ENCODE data around the gene RSBN1.

GRCh38 chr1:113745425-113745824 lies 66.9 kb downstream of the RSBN1 start:
- no peak for TF ChIP-seq POLR2A (IDR thresholded peaks at IDR 0.05; ENCODE audit: low read depth, low read length)
- TF ChIP-seq POLR2AphosphoS5 (IDR thresholded peaks at IDR 0.05; ENCODE audit: low read depth, low read length) = no peak
